AG04450 (cell line): ENCODE measurements around the gene ABLIM2. TPM values are rescaled to one million over a fixed set of nuclear protein-coding genes. Genes with fewer than 3 reads are reported as not detected.

Source experiments
- CTCF ChIA-PET: fragments of 300-600, 350-600 bp; formaldehyde crosslinking; extraction: SDS; loops from one replicate; lab custom pipeline; 2022; ENCODE audit warnings: antibody characterized with exemption, inconsistent platforms; lab: Charles Lee
- POLR2A ChIA-PET: fragments of 350-600 bp; formaldehyde crosslinking; extraction: SDS; loops from one replicate; lab custom pipeline; 2021; ENCODE audit warnings: antibody characterized with exemption, inconsistent platforms; lab: Yijun Ruan, JAX
- DNase-seq: peaks from one replicate; pipeline ENCODE4 v3.0.0-alpha.2; 2011; ENCODE audit warnings: low read depth, low spot score
- H3K27ac ChIP-seq: one replicate; pipeline ENCODE4 v1.5.1; 2012; ENCODE audit warnings: low read depth, low read length, control low read depth
- H3K27me3 ChIP-seq: one replicate; pipeline ENCODE4 v1.6.0; 2012; ENCODE audit warnings: low read length; ENCODE audit not compliant: control insufficient read depth, insufficient read depth
- H3K4me3 ChIP-seq: 2 replicates; pipeline ENCODE4 v1.5.1; 2011; ENCODE audit warnings: mild to moderate bottlenecking, low read depth, low read length, control low read depth
- H3K9me3 ChIP-seq: 2 replicates; pipeline ENCODE4 v1.5.1; 2012; ENCODE audit warnings: low read length; ENCODE audit not compliant: control insufficient read depth, insufficient read depth
- CTCF ChIP-seq: IDR thresholded peaks from 2 replicates; pipeline ENCODE4 v1.5.1; 2011; ENCODE audit warnings: low read depth, low read length, control low read depth, inconsistent platforms
- polyA plus RNA-seq: library from polyadenylated mRNA; depleted of rRNA; stranded (reverse); fragments of >200 nt; gene quantifications from 2 replicates; pipeline ENCODE4 v1.2.3, GENCODE V29; 2011

The ABLIM2 gene
- polyA plus RNA-seq, 1 experiment: not detected

- H3K4me3 ChIP-seq: no peak overlapping the region
- TF ChIP-seq CTCF: no peak
- no peaks in the 10 kb centered on the region; the same call in 1 of the 2 replicates for H3K9me3 ChIP-seq
- DNase-seq: no peak
- POLR2A ChIA-PET: no interaction called here
- no peak overlapping the region for H3K27ac ChIP-seq
- CTCF ChIA-PET: interaction anchor here (0.6 kb wide), 1 partner anchor 20 kb away, joined by 5 read pairs; no protein-coding TSS in a partner anchor
- H3K27me3 ChIP-seq: peaks cover 45% of the 10 kb centered on the region
Observed at GRCh38 chr4:8041868-8042267, 116.7 kb downstream of the ABLIM2 start.

- POLR2A ChIA-PET: no interaction called here
- CTCF ChIA-PET: interaction anchor here (0.6 kb wide), 1 partner anchor 21 kb away, joined by 5 read pairs; no protein-coding TSS in a partner anchor
- peaks cover 39% of the 10 kb centered on the region for H3K27me3 ChIP-seq
Observed at GRCh38 chr4:8041172-8041571, 117.4 kb downstream of the ABLIM2 start.

GRCh38 chr4:8040607-8041006, 118.0 kb downstream of the ABLIM2 start:
- H3K27ac ChIP-seq: no peak overlapping the region
- no peaks in the 10 kb centered on the region; the same call in 1 of the 2 replicates for H3K9me3 ChIP-seq
- H3K4me3 ChIP-seq: no peak overlapping the region
- CTCF ChIA-PET: no interaction called here
- H3K27me3 ChIP-seq: peaks cover 35% of the 10 kb centered on the region
- DNase-seq: no peak
- TF ChIP-seq CTCF: no peak
- POLR2A ChIA-PET: no interaction called here

More at GRCh38 chr4:8041172-8041571, 117.4 kb downstream of the ABLIM2 start:
- no peak for TF ChIP-seq CTCF
- no peaks in the 10 kb centered on the region; the same call in 1 of the 2 replicates for H3K9me3 ChIP-seq
- H3K4me3 ChIP-seq: no peak overlapping the region
- H3K27ac ChIP-seq: no peak overlapping the region
- no peak for DNase-seq

- H3K9me3 ChIP-seq: no peaks in the 10 kb centered on the region; the same call in 1 of the 2 replicates
- CTCF ChIA-PET: no interaction called here
- H3K27me3 ChIP-seq: peaks cover 29% of the 10 kb centered on the region
- H3K4me3 ChIP-seq: no peak overlapping the region
- DNase-seq: no peak
- H3K27ac ChIP-seq: no peak overlapping the region
- POLR2A ChIA-PET: no interaction called here
- no peak for TF ChIP-seq CTCF
Observed at GRCh38 chr4:8039853-8040252, 118.8 kb downstream of the ABLIM2 start.

- TF ChIP-seq CTCF: no peak
- CTCF ChIA-PET: no interaction called here
- POLR2A ChIA-PET: no interaction called here
- DNase-seq: no peak
- peaks cover 24% of the 10 kb centered on the region for H3K27me3 ChIP-seq
- H3K27ac ChIP-seq: no peak overlapping the region
- H3K4me3 ChIP-seq: no peak overlapping the region
- no peaks in the 10 kb centered on the region; the same call in 1 of the 2 replicates for H3K9me3 ChIP-seq
Observed at GRCh38 chr4:8039290-8039689, 119.3 kb downstream of the ABLIM2 start.
